Small intestine (tissue), 7 donors: ENCODE data around the gene CASS4. TPM values are rescaled to one million over a fixed set of nuclear protein-coding genes. Genes with fewer than 3 reads are reported as not detected.
A peak's percentile ranks its signal among the peaks of the same experiment; 100 is the strongest.

ENCODE experiments used
- DNase-seq, 2 donors: peaks; one replicate each; pipeline versions ENCODE4 v3.0.0 to v3.0.0-alpha.2; 2013
- FAIRE-seq: peaks from 2 replicates; lab custom pipeline; 2012; peaks lifted over from hg19 to GRCh38; lab: Jason Lieb, UNC
- H3K27ac ChIP-seq, 3 donors: one replicate each; pipeline ENCODE4 v1.5.1; 2013; ENCODE audit warnings: low read length in 2 of 3, mild to moderate bottlenecking in 2 of 3, control low read depth in 1 of 3, inconsistent platforms in 1 of 3, low read depth in 1 of 3, moderate library complexity in 1 of 3
- H3K27me3 ChIP-seq, 3 donors: one replicate each; pipeline ENCODE4 v1.6.1; 2013; ENCODE audit warnings: low read length in 3 of 3, inconsistent platforms in 1 of 3; ENCODE audit not compliant: control insufficient read depth in 3 of 3, insufficient read depth in 3 of 3
- H3K36me3 ChIP-seq, 3 donors: one replicate each; pipeline ENCODE4 v1.6.1; 2013; ENCODE audit warnings: low read length in 3 of 3, inconsistent platforms in 1 of 3, low read depth in 1 of 3, mild to moderate bottlenecking in 1 of 3, moderate library complexity in 1 of 3; ENCODE audit not compliant: control insufficient read depth in 3 of 3, insufficient read depth in 2 of 3
- H3K4me1 ChIP-seq, 3 donors: one replicate each; pipeline ENCODE4 v1.6.1; 2013; ENCODE audit warnings: low read length in 2 of 3, inconsistent platforms in 1 of 3, low read depth in 1 of 3, mild to moderate bottlenecking in 1 of 3, moderate library complexity in 1 of 3; ENCODE audit not compliant: control insufficient read depth in 3 of 3, insufficient read depth in 2 of 3
- H3K4me3 ChIP-seq, 3 donors: one replicate each; pipeline ENCODE4 v1.5.1; 2013; ENCODE audit warnings: low read length in 3 of 3, control low read depth in 1 of 3, inconsistent platforms in 1 of 3, low read depth in 1 of 3, mild to moderate bottlenecking in 1 of 3, moderate library complexity in 1 of 3
- H3K9me3 ChIP-seq, 2 donors: one replicate each; pipeline ENCODE4 v1.6.1; 2013; ENCODE audit warnings: low read depth in 1 of 2, low read length in 1 of 2; ENCODE audit not compliant: control insufficient read depth in 2 of 2, insufficient read depth in 1 of 2
- WGBS, 3 donors: extraction: QIAGEN DNeasy Blood & Tissue Kit; methylation state at CpG; one replicate each; pipeline ENCODE4 v1.1.7; 2013; 5-methylcytosine and 5-hydroxymethylcytosine counted together
- polyA plus RNA-seq, 4 donors: library from polyadenylated mRNA; stranded (reverse) in 3 of 4; unstranded in 1 of 4; fragments of 200-250 nt in 3 of 4; fragments of 120-200 nt in 1 of 4; gene quantifications; one replicate each; pipeline versions ENCODE4 v1.2.1 to v1.2.3, GENCODE V29; 2013
- donor health status: healthy with polysubstance abuse.
- donor health status: control.
- donor health status: control.
- donor health status: Bipolar disorder and iron deficiency.
- donor health status: healthy.

CASS4 gene
- polyA plus RNA-seq, 4 donors, result 0.70 to 1.5 (median 1.1) TPM; not detected in 1

DNA sequence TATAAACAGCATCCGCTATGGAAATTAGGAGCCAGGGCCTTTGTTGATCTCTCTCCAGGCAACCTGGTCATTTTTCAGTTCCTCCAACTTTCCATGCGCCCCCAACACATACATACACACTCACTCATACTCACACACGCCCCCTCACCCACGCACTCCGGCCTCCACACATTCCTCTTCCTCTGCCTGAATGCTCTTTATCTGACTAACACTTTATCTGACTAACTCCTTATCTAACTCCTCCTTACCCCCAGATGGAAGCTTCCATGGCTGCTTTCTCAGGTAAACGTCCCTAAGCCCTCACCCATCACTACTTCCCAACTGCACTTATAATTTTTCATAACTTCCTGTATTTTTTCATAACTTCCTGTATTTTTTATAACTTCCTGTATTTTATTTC lies 17.4 kb downstream of the CASS4 start:
- FAIRE-seq (no peak), DNase-seq (no peak)
- 51 to 62% (median 60%) methylated on average over 6 of the region's 6 CpGs for WGBS, 3 donors
- Histone ChIP-seq H3K27me3 (no peaks in the 10 kb centered on the region), H3K9me3 (no peaks in the 10 kb centered on the region), H3K27ac (peak overlapping the region in 1 of 3 donors; percentile 17), H3K36me3 (no peaks in the 10 kb centered on the region), H3K4me3 (no peak overlapping the region), H3K4me1 (peaks cover 0 to 5% (median 0%) of the 10 kb centered on the region in 3 donors)

DNA sequence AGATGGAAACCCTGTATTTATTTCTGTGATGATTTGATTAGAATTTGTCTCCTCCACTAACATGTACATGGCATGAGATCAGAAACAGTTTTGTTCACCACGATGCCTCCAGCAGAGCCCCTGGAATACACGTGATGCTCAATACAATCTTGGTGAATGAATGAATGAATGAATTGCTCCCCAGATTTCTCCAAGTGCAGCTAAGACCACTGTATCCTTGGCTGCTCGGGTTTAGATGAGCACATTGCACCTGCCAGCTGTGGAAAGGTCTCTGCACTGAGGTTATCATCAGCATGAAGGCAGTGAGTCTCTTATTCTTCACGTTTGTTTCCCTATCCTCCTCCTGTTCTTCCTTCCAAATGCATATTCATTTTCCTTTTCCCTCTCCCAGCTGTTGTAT lies 17.9 kb downstream of the CASS4 start:
- Histone ChIP-seq H3K36me3 (no peaks in the 10 kb centered on the region), H3K4me3 (no peak overlapping the region), H3K27ac (peak overlapping the region in 1 of 3 donors; percentile 35), H3K27me3 (no peaks in the 10 kb centered on the region), H3K9me3 (no peaks in the 10 kb centered on the region), H3K4me1 (peaks cover 0 to 5% (median 0%) of the 10 kb centered on the region in 3 donors)
- WGBS, 3 donors, result 40 to 55% (median 49%) methylated on average over 4 of the region's 4 CpGs
- FAIRE-seq (no peak), DNase-seq (no peak)

DNA sequence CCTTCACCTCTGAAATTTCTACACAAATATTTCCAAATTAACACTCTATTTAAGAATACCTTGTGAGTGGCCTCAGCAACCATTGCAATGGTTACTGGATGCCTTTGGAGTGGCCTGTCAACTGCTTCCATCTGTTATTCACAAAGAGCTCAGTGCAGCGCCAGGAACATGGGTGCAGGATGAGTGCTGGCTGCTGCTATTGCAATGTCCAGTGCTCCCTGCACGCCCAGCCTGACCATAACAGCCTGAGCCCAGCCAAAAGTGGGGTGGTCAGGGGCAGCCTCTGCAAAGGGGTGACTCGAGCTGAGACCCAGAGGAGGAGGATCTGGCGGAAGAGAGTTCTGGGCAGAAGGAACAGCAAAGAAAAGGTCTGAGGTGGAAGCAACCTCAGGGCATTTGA lies 18.4 kb downstream of the CASS4 start:
- 59 to 66% (median 65%) methylated on average over 4 of the region's 4 CpGs for WGBS, 3 donors
- Histone ChIP-seq H3K27me3 (no peaks in the 10 kb centered on the region), H3K4me3 (no peak overlapping the region), H3K4me1 (peaks cover 0 to 5% (median 0%) of the 10 kb centered on the region in 3 donors), H3K27ac (no peak overlapping the region), H3K9me3 (no peaks in the 10 kb centered on the region), H3K36me3 (no peaks in the 10 kb centered on the region)
- FAIRE-seq (no peak), DNase-seq (no peak)

DNA sequence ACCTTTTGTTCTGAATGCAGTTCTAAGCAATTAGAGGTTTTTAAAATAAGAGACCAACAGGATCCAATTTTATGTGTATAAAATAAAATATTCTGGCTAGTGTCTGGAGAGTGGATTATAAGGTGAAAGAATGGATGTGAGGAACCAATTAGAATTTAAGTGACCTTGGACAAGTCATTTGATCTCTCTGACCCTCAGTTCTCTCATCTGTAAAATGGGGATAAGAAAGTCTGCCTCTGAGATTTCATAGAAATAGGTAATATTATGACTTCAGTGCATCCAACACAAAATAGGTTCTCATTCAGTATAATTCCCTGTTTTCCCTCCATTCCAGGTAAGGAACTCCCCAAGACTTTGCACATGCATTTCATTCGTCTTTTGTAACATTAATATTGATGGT lies 18.9 kb downstream of the CASS4 start:
- no peak for FAIRE-seq

DNA sequence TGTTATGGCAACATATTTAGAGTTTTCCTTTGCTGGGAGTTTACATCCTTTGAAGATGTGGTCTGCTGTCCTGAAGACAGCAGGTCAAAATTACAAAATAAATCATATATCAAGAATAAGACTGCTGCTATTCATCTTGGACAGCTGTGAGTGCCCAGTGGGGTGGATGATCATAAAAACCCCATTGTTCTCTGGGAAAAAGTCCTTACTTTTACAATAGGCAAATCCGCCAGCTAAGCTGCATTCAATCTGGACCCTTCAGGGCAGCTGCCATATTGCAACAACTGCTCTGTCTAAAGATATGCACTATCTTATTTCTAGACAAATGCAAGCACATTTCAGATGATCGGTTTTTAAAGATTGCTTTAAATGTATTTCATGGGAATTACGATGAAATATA lies 19.4 kb downstream of the CASS4 start:
- Histone ChIP-seq H3K9me3 (no peaks in the 10 kb centered on the region), H3K4me3 (no peak overlapping the region), H3K27me3 (no peaks in the 10 kb centered on the region), H3K27ac (no peak overlapping the region), H3K4me1 (peaks cover 0 to 5% (median 0%) of the 10 kb centered on the region in 3 donors), H3K36me3 (no peaks in the 10 kb centered on the region)
- WGBS, 3 donors, result 76 to 90% (median 86%) methylated on average over 3 of the region's 3 CpGs
- DNase-seq (no peak), FAIRE-seq (no peak)

More for the DNA sequence above, 18.9 kb downstream of the CASS4 start:
- H3K4me1 ChIP-seq, result peaks cover 0 to 5% (median 0%) of the 10 kb centered on the region in 3 donors
- H3K9me3 ChIP-seq, result no peaks in the 10 kb centered on the region
- H3K36me3 ChIP-seq, result no peaks in the 10 kb centered on the region
- H3K27ac ChIP-seq, result no peak overlapping the region
- 75 to 91% (median 88%) methylated on average over 1 of the region's 1 CpG for WGBS, 3 donors
- H3K27me3 ChIP-seq, result no peaks in the 10 kb centered on the region
- no peak for DNase-seq
- no peak overlapping the region for H3K4me3 ChIP-seq

DNA sequence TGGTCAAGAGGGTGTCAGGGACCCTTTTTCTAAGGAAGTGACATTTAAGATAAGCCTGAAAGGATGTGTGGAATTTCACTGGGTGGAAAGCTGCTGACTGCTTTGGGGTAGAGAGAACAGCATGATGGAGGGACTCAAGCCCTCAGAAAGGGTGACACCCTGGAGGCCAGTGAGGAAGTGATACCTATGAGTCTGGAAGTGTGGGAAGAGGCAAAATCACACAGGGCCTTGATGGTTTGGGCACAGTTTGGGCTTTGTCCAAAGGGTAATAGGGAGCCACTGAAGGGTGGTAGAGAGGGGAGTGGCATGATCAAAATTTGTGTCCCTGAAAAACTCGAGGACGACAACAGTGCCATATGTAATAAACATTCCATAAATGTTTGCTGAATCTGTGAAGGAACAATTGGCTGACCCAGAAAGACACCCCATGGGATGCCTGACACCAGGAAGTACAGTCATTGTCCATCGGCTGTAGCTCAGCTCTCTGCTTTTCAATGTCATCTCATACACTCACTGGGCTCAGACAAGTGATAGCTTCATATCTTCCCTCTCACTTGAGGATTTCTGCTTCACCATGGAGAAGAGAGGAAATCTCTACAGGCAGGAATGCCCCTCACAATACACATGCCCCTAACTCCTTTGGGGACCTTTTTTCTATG lies 21.3 kb downstream of the CASS4 start:
- Histone ChIP-seq H3K9me3 (no peaks in the 10 kb centered on the region), H3K27me3 (no peaks in the 10 kb centered on the region), H3K4me3 (no peak overlapping the region), H3K4me1 (peaks cover 0 to 5% (median 0%) of the 10 kb centered on the region in 3 donors), H3K27ac (no peak overlapping the region), H3K36me3 (no peaks in the 10 kb centered on the region)
- DNase-seq (no peak), FAIRE-seq (no peak)
- WGBS, 3 donors, result 47 to 75% (median 58%) methylated on average over 3 of the region's 3 CpGs

DNA sequence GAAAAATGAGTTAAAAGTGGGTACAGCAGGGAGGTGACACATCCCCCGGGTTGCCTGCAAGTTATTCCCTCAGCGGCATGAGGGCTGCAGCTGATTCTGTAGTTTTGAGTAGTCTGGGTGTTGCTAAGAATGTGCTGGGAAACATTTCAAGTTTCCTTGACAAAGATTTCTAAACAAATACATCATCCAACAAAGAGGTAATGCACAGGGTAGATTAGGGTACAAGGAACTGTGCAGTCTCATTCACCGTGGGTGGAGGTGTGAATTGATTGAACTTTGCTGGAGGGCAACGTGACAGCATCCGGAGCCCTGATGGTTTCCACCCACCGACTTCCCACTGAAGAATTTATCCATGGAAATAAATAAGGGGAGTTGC lies 21.8 kb downstream of the CASS4 start:
- no peak for DNase-seq
- 48 to 61% (median 54%) methylated on average over 6 of the region's 6 CpGs for WGBS, 3 donors

DNA sequence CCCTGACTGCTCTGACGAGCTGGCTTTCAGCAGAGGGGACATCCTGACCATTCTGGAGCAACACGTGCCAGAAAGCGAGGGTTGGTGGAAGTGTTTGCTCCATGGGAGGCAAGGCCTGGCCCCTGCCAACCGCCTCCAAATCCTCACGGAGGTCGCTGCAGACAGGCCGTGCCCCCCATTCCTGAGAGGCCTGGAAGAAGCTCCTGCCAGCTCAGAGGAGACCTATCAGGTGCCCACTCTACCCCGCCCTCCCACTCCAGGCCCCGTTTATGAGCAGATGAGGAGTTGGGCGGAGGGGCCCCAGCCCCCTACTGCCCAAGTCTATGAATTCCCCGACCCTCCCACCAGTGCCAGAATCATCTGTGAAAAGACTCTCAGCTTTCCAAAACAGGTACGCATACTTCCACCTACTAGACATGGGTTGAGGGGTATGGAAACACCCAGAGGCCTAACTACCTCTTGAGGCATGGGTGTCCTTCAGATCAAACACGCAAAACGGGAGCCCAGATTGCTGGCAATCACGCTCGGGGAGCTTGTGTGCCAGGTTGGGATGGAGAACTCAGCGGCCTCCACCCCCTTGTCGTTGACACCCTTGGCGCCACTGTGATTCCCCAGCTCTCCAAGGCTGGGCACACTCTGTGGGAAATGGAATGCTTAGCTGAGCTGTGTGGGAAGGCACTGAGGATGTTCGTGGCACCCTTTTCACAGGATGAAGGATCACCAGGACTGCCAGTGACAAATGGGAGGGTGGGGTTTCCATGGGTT lies 25.3 kb downstream of the CASS4 start:
- no peak overlapping the region for H3K27ac ChIP-seq
- no peaks in the 10 kb centered on the region for H3K36me3 ChIP-seq
- H3K4me1 ChIP-seq, result peaks cover 0 to 6% (median 5%) of the 10 kb centered on the region in 3 donors
- 85 to 88% (median 87%) methylated on average over 20 of the region's 20 CpGs for WGBS, 3 donors
- H3K9me3 ChIP-seq, result no peaks in the 10 kb centered on the region
- no peak overlapping the region for H3K4me3 ChIP-seq
- FAIRE-seq, result no peak
- no peaks in the 10 kb centered on the region for H3K27me3 ChIP-seq
- no peak for DNase-seq

More for the DNA sequence above, 21.8 kb downstream of the CASS4 start:
- H3K4me3 ChIP-seq, result no peak overlapping the region
- no peak for FAIRE-seq
- H3K9me3 ChIP-seq, result no peaks in the 10 kb centered on the region
- H3K27me3 ChIP-seq, result no peaks in the 10 kb centered on the region
- no peaks in the 10 kb centered on the region for H3K36me3 ChIP-seq
- no peak overlapping the region for H3K27ac ChIP-seq
- peaks cover 0 to 5% (median 0%) of the 10 kb centered on the region in 3 donors for H3K4me1 ChIP-seq
